ENCODE data around the gene SELENON.

GRCh38 chr1:25769625-25770383 lies 30.2 kb upstream of the SELENON start:
- TF ChIP-seq POLR2A (IDR thresholded peaks at IDR 0.05; ENCODE audit: low read depth, low read length) (no peak), POLR2AphosphoS5 (IDR thresholded peaks at IDR 0.05; ENCODE audit: low read depth, low read length) (no peak)

All from GM12892 (cell line).